ENCODE results near the gene OR8A1.

OR8A1 gene

GRCh38 chr11:124582565-124582964, 12.8 kb downstream of the OR8A1 start:
- H3K27ac ChIP-seq (ENCODE audit: low read depth, low read length, poor library complexity, severe bottlenecking) = no peak overlapping the region
- TF ChIP-seq, protein P1, sequence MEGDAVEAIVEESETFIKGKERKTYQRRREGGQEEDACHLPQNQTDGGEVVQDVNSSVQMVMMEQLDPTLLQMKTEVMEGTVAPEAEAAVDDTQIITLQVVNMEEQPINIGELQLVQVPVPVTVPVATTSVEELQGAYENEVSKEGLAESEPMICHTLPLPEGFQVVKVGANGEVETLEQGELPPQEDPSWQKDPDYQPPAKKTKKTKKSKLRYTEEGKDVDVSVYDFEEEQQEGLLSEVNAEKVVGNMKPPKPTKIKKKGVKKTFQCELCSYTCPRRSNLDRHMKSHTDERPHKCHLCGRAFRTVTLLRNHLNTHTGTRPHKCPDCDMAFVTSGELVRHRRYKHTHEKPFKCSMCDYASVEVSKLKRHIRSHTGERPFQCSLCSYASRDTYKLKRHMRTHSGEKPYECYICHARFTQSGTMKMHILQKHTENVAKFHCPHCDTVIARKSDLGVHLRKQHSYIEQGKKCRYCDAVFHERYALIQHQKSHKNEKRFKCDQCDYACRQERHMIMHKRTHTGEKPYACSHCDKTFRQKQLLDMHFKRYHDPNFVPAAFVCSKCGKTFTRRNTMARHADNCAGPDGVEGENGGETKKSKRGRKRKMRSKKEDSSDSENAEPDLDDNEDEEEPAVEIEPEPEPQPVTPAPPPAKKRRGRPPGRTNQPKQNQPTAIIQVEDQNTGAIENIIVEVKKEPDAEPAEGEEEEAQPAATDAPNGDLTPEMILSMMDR (IDR thresholded peaks at IDR 0.05; ENCODE audit: low read length) = no peak
- TF ChIP-seq EZH2 (IDR thresholded peaks at IDR 0.05; ENCODE audit: borderline replicate concordance, low read length) = no peak
- H3K79me2 ChIP-seq (ENCODE audit: insufficient read depth, low read length) = no peaks in the 10 kb centered on the region
- H3K4me2 ChIP-seq (ENCODE audit: low read length) = no peak overlapping the region
- H3K4me1 ChIP-seq (ENCODE audit: insufficient read depth, low read length, severe bottlenecking) = no peaks in the 10 kb centered on the region
- H3K9me3 ChIP-seq (ENCODE audit: low read length) = no peaks in the 10 kb centered on the region
- H2AFZ ChIP-seq (ENCODE audit: low read length) = no peak overlapping the region
- no peak overlapping the region for H3K4me3 ChIP-seq (ENCODE audit: low read depth, low read length, poor library complexity, severe bottlenecking)
- no peaks in the 10 kb centered on the region for H3K9me2 ChIP-seq (ENCODE audit: low read depth, low read length)
- H3F3A ChIP-seq (ENCODE audit: insufficient read depth, low read length) = no peaks in the 10 kb centered on the region
- H3K27me3 ChIP-seq (ENCODE audit: insufficient read depth, low read length) = no peaks in the 10 kb centered on the region
- H3K9ac ChIP-seq (ENCODE audit: low read length) = no peak overlapping the region
- H3K36me3 ChIP-seq (ENCODE audit: insufficient read depth, low read length) = no peaks in the 10 kb centered on the region
- H4K20me1 ChIP-seq (ENCODE audit: insufficient read depth, low read length) = no peaks in the 10 kb centered on the region

- Histone ChIP-seq H2AFZ (ENCODE audit: low read length) (no peak overlapping the region), H3K27ac (ENCODE audit: low read depth, low read length, poor library complexity, severe bottlenecking) (no peak overlapping the region), H3K9ac (ENCODE audit: low read length) (no peak overlapping the region), H3K27me3 (ENCODE audit: insufficient read depth, low read length) (no peaks in the 10 kb centered on the region), H3K9me2 (ENCODE audit: low read depth, low read length) (no peaks in the 10 kb centered on the region), H3F3A (ENCODE audit: insufficient read depth, low read length) (no peaks in the 10 kb centered on the region), H3K4me1 (ENCODE audit: insufficient read depth, low read length, severe bottlenecking) (no peaks in the 10 kb centered on the region), H3K4me2 (ENCODE audit: low read length) (no peak overlapping the region), H3K4me3 (ENCODE audit: low read depth, low read length, poor library complexity, severe bottlenecking) (no peak overlapping the region), H4K20me1 (ENCODE audit: insufficient read depth, low read length) (no peaks in the 10 kb centered on the region), H3K9me3 (ENCODE audit: low read length) (no peaks in the 10 kb centered on the region), H3K36me3 (ENCODE audit: insufficient read depth, low read length) (no peaks in the 10 kb centered on the region), H3K79me2 (ENCODE audit: insufficient read depth, low read length) (no peaks in the 10 kb centered on the region)
- no peak for TF ChIP-seq EZH2 (IDR thresholded peaks at IDR 0.05; ENCODE audit: borderline replicate concordance, low read length)
- TF ChIP-seq, protein P1 (IDR thresholded peaks at IDR 0.05; ENCODE audit: low read length) = no peak
Observed at GRCh38 chr11:124583781-124584180, 14.0 kb downstream of the OR8A1 start.

DNA sequence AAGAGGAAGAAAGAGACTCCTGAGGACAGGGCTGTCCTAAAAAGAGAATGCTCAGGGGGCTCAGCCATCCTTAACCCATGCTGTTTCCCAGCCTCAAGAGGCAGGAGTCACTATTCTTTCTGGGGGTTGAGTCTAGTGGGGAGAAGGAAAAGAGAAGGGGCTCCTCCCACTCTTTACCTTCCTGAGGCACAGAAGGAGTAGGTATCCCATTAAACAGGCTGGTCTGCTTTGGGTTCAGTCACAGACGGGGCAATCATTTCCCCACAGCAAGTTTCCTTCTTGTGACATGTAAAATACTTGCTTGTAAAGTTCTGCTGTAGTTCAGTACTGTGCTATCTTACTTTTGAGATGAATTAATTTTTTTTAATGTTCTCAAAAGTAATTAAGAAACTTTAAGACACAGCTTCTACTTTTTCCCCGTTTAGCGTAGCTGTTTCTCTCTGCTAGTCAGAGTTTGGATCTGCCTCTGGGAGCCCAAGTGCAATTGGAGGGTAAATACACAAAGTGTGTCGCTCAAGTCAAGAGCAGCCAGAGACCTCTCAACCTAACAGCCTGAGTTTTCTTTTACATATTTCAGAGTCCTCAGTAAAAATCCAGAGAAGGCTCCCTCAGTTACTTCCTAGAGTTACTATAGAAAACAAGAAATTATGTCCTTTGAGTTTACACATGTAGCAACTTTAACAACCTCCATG, 15.0 kb downstream of the OR8A1 start:
- H3K27ac ChIP-seq (ENCODE audit: low read depth, low read length, poor library complexity, severe bottlenecking) = no peak overlapping the region
- H3K9me3 ChIP-seq (ENCODE audit: low read length) = no peaks in the 10 kb centered on the region
- no peaks in the 10 kb centered on the region for H3F3A ChIP-seq (ENCODE audit: insufficient read depth, low read length)
- no peaks in the 10 kb centered on the region for H3K9me2 ChIP-seq (ENCODE audit: low read depth, low read length)
- H3K9ac ChIP-seq (ENCODE audit: low read length) = no peak overlapping the region
- no peaks in the 10 kb centered on the region for H3K36me3 ChIP-seq (ENCODE audit: insufficient read depth, low read length)
- H4K20me1 ChIP-seq (ENCODE audit: insufficient read depth, low read length) = no peaks in the 10 kb centered on the region
- no peaks in the 10 kb centered on the region for H3K79me2 ChIP-seq (ENCODE audit: insufficient read depth, low read length)
- no peak overlapping the region for H3K4me3 ChIP-seq (ENCODE audit: low read depth, low read length, poor library complexity, severe bottlenecking)
- TF ChIP-seq EZH2 (IDR thresholded peaks at IDR 0.05; ENCODE audit: borderline replicate concordance, low read length) = no peak
- TF ChIP-seq, protein P1 (IDR thresholded peaks at IDR 0.05; ENCODE audit: low read length) = no peak
- H3K27me3 ChIP-seq (ENCODE audit: insufficient read depth, low read length) = no peaks in the 10 kb centered on the region
- H3K4me1 ChIP-seq (ENCODE audit: insufficient read depth, low read length, severe bottlenecking) = no peaks in the 10 kb centered on the region
- H2AFZ ChIP-seq (ENCODE audit: low read length) = no peak overlapping the region
- H3K4me2 ChIP-seq (ENCODE audit: low read length) = no peak overlapping the region
